Activated CD8-positive, alpha-beta T cell treated with anti-CD3 and anti-CD28 coated beads for 36 hours (primary cell): ENCODE data around the gene SLC19A1. TPM values are rescaled to one million over a fixed set of nuclear protein-coding genes. Genes with fewer than 3 reads are reported as not detected.

Source experiments
- ATAC-seq: fragments of 200-7000 bp; cut with Tn5 transposase; one replicate; pipeline ENCODE4 v1.10.0; 2021; ENCODE audit warnings: mild to moderate bottlenecking, moderate library complexity
- CTCF ChIA-PET: fragments of 350-600 bp; sonication (Branson Sonifier 250); formaldehyde crosslinking; loops from one replicate; lab custom pipeline; 2021; ENCODE audit warnings: antibody characterized with exemption; lab: Charles Lee
- POLR2A ChIA-PET: fragments of 350-600 bp; sonication (Branson Sonifier 250); formaldehyde crosslinking; loops from one replicate; lab custom pipeline; 2021; ENCODE audit warnings: antibody characterized with exemption; lab: Charles Lee
- DNase-seq: peaks from one replicate; pipeline ENCODE4 v3.0.0-alpha.2; 2020
- H3K27ac Mint-ChIP-seq: one replicate; pipeline ENCODE4 v1.8.0; 2021; ENCODE audit warnings: mild to moderate bottlenecking, mixed read lengths
- H3K27me3 Mint-ChIP-seq: one replicate; pipeline ENCODE4 v1.8.0; 2021; ENCODE audit warnings: mixed read lengths
- H3K36me3 Mint-ChIP-seq: one replicate; pipeline ENCODE4 v1.8.0; 2021; ENCODE audit warnings: low read depth, mixed read lengths
- H3K4me1 Mint-ChIP-seq: one replicate; pipeline ENCODE4 v1.8.0; 2021; ENCODE audit warnings: low read depth, mixed read lengths
- H3K4me3 Mint-ChIP-seq: one replicate; pipeline ENCODE4 v1.8.0; 2021; ENCODE audit warnings: mild to moderate bottlenecking, moderate library complexity, mixed read lengths
- H3K9me3 Mint-ChIP-seq: one replicate; pipeline ENCODE4 v1.8.0; 2021; ENCODE audit warnings: mixed read lengths
- CTCF ChIP-seq: fragments of 200-600 bp; IDR thresholded peaks from one replicate; pipeline ENCODE4 v1.8.0; 2022; ENCODE audit warnings: antibody characterized with exemption, mild to moderate bottlenecking
- intact Hi-C: fragments of 100-400 bp; cut with micrococcal nuclease; formaldehyde crosslinking; loops from one replicate; pipeline ENCODE4 v1.10.0; 2022
- microRNA-seq: library from miRNA; unstranded; fragments of <30 nt; microRNA quantifications from one replicate; pipeline ENCODE4 v1.2.0, GENCODE V29; 2022; ENCODE audit warnings: borderline microRNAs expressed, borderline replicate concordance
- total RNA-seq, 2 experiments: library from RNA; stranded (reverse); gene quantifications; one replicate each; pipeline ENCODE4 v1.2.3, GENCODE V29; 2021

The SLC19A1 gene
- total RNA-seq, 2 experiments from 2014 or later: 40.1 to 46.1 TPM

DNA sequence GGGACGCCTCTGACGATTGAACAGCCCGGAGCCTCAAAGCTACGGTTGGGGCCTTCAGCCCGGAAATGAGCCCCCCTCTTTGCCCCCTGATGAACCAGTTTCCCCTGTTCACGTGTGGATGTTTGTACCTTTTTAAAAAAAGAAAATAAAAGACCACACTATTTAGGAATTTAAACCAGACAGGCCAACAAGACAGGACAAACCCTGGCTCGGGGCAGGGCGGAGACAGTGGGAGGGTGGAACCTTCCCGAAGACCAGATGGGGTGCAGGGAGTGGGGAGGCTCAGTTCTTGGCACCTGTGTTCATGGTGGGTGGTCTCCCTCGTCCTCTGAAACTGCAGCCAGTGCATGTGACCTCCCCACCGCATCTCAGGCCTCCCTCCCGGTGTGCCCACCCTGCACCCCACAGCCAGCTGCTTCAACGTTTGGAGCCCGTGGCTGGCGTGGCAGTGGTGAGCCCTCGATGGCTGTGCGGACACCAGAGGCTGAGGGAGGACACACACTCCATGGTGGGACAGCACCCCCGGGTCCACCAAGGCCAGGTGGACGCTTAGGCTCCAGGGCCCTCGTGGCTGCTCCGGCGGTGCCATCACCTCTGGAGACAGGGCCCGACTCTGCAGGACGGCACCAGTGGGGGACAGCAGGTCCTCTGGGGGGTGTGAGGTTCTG is 91.7 kb downstream of the SLC19A1 start:
- H3K4me1 Mint-ChIP-seq: peaks cover 2% of the 10 kb centered on the region
- intact Hi-C loops: no loop called here
- H3K36me3 Mint-ChIP-seq: no peaks in the 10 kb centered on the region
- ChIA-PET POLR2A (no interaction called here), CTCF (interaction anchor here (2.3 kb wide), 1 partner anchor 11 kb away, joined by 7 read pairs; no protein-coding TSS in a partner anchor)
- peaks cover 13% of the 10 kb centered on the region for H3K27me3 Mint-ChIP-seq
- peaks cover 12% of the 10 kb centered on the region for H3K9me3 Mint-ChIP-seq
- TF ChIP-seq CTCF: no peak
- no peak overlapping the region for H3K27ac Mint-ChIP-seq
- ATAC-seq (no peak), DNase-seq (no peak)
- no peak overlapping the region for H3K4me3 Mint-ChIP-seq

DNA sequence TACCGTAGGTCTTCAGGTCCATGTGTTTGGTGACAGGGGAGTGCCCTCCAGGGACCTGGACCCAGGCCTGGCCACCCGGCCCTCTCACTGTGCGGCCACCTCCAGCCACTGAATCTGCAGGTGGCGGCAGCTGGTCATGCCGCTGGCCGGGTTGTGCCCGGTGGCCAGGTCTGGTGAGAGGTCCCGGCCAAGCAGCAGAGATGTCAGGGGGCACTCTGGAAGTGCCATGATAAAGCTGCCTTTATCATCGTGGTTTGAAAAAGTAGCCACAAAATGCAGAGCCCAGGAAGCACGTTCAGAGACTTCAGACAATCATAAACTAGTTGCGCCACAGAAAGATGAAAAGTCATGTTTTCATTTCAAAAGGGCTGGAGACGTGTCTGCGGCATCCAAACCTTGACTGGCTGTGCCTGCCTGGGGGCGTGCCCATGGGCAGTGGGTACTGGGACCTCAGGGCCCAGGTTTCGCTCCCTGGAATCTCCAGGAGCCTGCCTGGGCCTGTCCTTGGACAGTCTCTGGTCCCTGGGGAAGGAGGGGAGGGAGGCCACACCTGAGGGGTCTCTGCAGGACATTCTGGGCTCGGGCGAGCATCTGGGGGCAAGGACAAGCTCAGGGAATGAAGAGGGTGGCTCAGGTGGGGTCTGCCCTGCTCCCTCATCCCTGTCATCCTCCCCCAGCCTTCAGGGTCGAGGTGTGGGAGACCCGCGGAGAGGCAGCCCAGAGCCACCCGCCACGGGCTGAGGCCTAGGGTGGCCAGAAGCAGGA is 92.4 kb downstream of the SLC19A1 start:
- Mint-ChIP-seq H3K4me1 (peaks cover 4% of the 10 kb centered on the region), H3K27ac (no peak overlapping the region), H3K36me3 (no peaks in the 10 kb centered on the region), H3K27me3 (peaks cover 17% of the 10 kb centered on the region), H3K4me3 (no peak overlapping the region), H3K9me3 (peaks cover 12% of the 10 kb centered on the region)
- CTCF ChIA-PET: no interaction called here
- ATAC-seq: no peak
- intact Hi-C loops: no loop called here
- POLR2A ChIA-PET: no interaction called here
- no peak for TF ChIP-seq CTCF
- no peak for DNase-seq

GRCh38 chr21:45448810-45449657 is 93.2 kb downstream of the SLC19A1 start:
- intact Hi-C loops: no loop called here
- Mint-ChIP-seq H3K9me3 (peaks cover 12% of the 10 kb centered on the region), H3K27me3 (peaks cover 17% of the 10 kb centered on the region), H3K27ac (no peak overlapping the region), H3K4me3 (no peak overlapping the region), H3K36me3 (no peaks in the 10 kb centered on the region), H3K4me1 (peaks cover 4% of the 10 kb centered on the region)
- CTCF ChIA-PET: no interaction called here
- DNase-seq (no peak), ATAC-seq (no peak)
- no peak for TF ChIP-seq CTCF
- POLR2A ChIA-PET: no interaction called here

- Mint-ChIP-seq H3K27ac (no peak overlapping the region), H3K4me1 (peaks cover 4% of the 10 kb centered on the region), H3K9me3 (peaks cover 12% of the 10 kb centered on the region), H3K27me3 (peaks cover 17% of the 10 kb centered on the region), H3K36me3 (no peaks in the 10 kb centered on the region), H3K4me3 (no peak overlapping the region)
- CTCF ChIA-PET: no interaction called here
- POLR2A ChIA-PET: no interaction called here
- intact Hi-C loops: no loop called here
- DNase-seq: no peak
- TF ChIP-seq CTCF: no peak
- ATAC-seq: no peak
Observed at GRCh38 chr21:45448283-45448809, 93.9 kb downstream of the SLC19A1 start.

Small RNA genes lying within 50 kb of the gene (microRNA-seq; reads per million reads assigned to microRNA genes)
- not detected for gene MIR6815

Other genes with a start within 250 kb of the SLC19A1 start
- 1 to 10 TPM; 9.4 to 9.7 TPM for gene COL18A1, start 137.3 kb downstream of the SLC19A1 start, total RNA-seq
- gene PCBP3, start 101.3 kb upstream of the SLC19A1 start, total RNA-seq: 1 to 10 TPM; 1.9 to 2.2 TPM